Hepatocyte (in vitro differentiated cells): ENCODE data around the gene DUSP23. TPM values are rescaled to one million over a fixed set of nuclear protein-coding genes. Genes with fewer than 3 reads are reported as not detected.

Experiments
- DNase-seq: peaks from one replicate; pipeline ENCODE4 v3.0.0-alpha.2; 2016; ENCODE audit warnings: low spot score
- H2AFZ ChIP-seq: fragments of 200-600 bp; sonication (generic); 2 replicates; pipeline ENCODE4 v1.6.0; 2016; ENCODE audit warnings: antibody characterized with exemption, mild to moderate bottlenecking
- H3K27ac ChIP-seq: fragments of 200-600 bp; sonication (generic); 2 replicates; pipeline ENCODE4 v1.5.1; 2016; ENCODE audit warnings: mild to moderate bottlenecking
- H3K27me3 ChIP-seq: fragments of 200-600 bp; sonication (generic); 2 replicates; pipeline ENCODE4 v1.6.1; 2016
- H3K36me3 ChIP-seq: fragments of 200-600 bp; sonication (generic); replicated peaks from 2 replicates; pipeline ENCODE4 v1.5.1; 2016; ENCODE audit warnings: low read depth; ENCODE audit not compliant: insufficient read depth
- H3K4me1 ChIP-seq: fragments of 200-600 bp; sonication (generic); 2 replicates; pipeline ENCODE4 v1.5.1; 2016; ENCODE audit warnings: mild to moderate bottlenecking, moderate library complexity; ENCODE audit not compliant: insufficient read depth
- H3K4me2 ChIP-seq: fragments of 200-600 bp; sonication (generic); 2 replicates; pipeline ENCODE4 v1.6.0; 2016
- H3K4me3 ChIP-seq: fragments of 200-600 bp; sonication (generic); 2 replicates; pipeline ENCODE4 v1.5.1; 2016; ENCODE audit warnings: mild to moderate bottlenecking
- H3K79me2 ChIP-seq: fragments of 200-600 bp; sonication (generic); 2 replicates; pipeline ENCODE4 v1.6.0; 2017; ENCODE audit warnings: mild to moderate bottlenecking
- H3K9me2 ChIP-seq: fragments of 200-600 bp; sonication (generic); replicated peaks from 2 replicates; pipeline ENCODE4 v1.6.0; 2017; ENCODE audit warnings: mild to moderate bottlenecking; ENCODE audit not compliant: insufficient read depth
- H3K9me3 ChIP-seq: fragments of 200-600 bp; sonication (generic); 2 replicates; pipeline ENCODE4 v1.5.1; 2016; ENCODE audit warnings: low read depth, mild to moderate bottlenecking
- H4K20me1 ChIP-seq: fragments of 200-600 bp; sonication (generic); 2 replicates; pipeline ENCODE4 v1.6.0; 2016; ENCODE audit warnings: mild to moderate bottlenecking; ENCODE audit not compliant: insufficient read depth, poor library complexity, severe bottlenecking
- EZH2 ChIP-seq: fragments of 200-600 bp; sonication (generic); IDR thresholded peaks from 2 replicates; pipeline ENCODE4 v1.6.1; 2016; ENCODE audit warnings: antibody characterized with exemption, mild to moderate bottlenecking, borderline replicate concordance
- EZH2phosphoT487 ChIP-seq: fragments of 200-600 bp; sonication (generic); IDR thresholded peaks from one replicate; pipeline ENCODE4 v1.6.1; 2018; ENCODE audit warnings: antibody characterized with exemption, mild to moderate bottlenecking, low read depth, moderate library complexity; ENCODE audit not compliant: unreplicated experiment, severe bottlenecking
- WGBS: methylation state at CpG from one replicate; pipeline ENCODE4 v1.1.6; 2016; ENCODE audit warnings: low lambda C conversion rate; ENCODE audit errors: missing lambda C conversion rate; 5-methylcytosine and 5-hydroxymethylcytosine counted together
- polyA plus RNA-seq: library from polyadenylated mRNA; unstranded; fragments of >200 nt; fragmentation: Nextera tagmentation; extraction: Ambion mirVana; gene quantifications from 2 replicates; pipeline ENCODE4 v1.2.1, GENCODE V29; 2016
- total RNA-seq: library from RNA; depleted of rRNA; stranded (reverse); fragments of >200 nt; gene quantifications from 2 replicates; pipeline ENCODE4 v1.2.3, GENCODE V29; 2014
- TF ChIP-seq, protein P1 (sequence below): fragments of 200-600 bp; sonication (generic); IDR thresholded peaks from 2 replicates; pipeline ENCODE4 v1.5.1; 2016; ENCODE audit warnings: antibody characterized with exemption, mild to moderate bottlenecking; ENCODE audit not compliant: poor library complexity

The DUSP23 gene
- total and polyA plus RNA-seq, 2 experiments from 2014 or later, result 17.2 to 44.6 TPM

- 70% methylated on average over 2 of the region's 2 CpGs for WGBS
- no peaks in the 10 kb centered on the region for H4K20me1 ChIP-seq
These were observed 24.2 kb downstream of the DUSP23 start for GRCh38 chr1:159804924-159805323.

DNA sequence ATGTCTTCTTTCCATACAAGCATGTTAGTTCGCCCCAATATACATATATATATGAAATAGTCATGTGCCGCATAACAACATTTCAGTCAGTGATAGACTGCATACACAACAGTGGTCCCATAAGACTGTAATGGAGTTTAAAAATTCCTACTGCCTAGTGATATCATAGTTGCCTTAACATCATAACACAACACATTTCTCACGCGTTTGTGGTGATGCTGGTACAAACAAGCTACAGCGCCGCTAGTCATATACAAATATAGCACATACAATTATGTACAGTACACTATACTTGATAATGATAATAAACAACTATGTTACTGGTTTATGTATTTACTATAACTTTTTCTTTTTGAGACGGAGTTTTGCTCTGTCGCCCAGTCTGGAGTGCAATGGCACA, 35.2 kb downstream of the DUSP23 start:
- Histone ChIP-seq H3K9me2 (no peaks in the 10 kb centered on the region), H3K4me1 (no peaks in the 10 kb centered on the region), H3K4me3 (no peak overlapping the region), H3K27ac (no peak overlapping the region), H2AFZ (no peak overlapping the region), H3K27me3 (no peaks in the 10 kb centered on the region), H3K36me3 (no peaks in the 10 kb centered on the region), H4K20me1 (no peaks in the 10 kb centered on the region), H3K79me2 (no peaks in the 10 kb centered on the region), H3K4me2 (no peak overlapping the region), H3K9me3 (no peaks in the 10 kb centered on the region)
- TF ChIP-seq EZH2 (no peak), EZH2phosphoT487 (no peak)
- TF ChIP-seq, protein P1, sequence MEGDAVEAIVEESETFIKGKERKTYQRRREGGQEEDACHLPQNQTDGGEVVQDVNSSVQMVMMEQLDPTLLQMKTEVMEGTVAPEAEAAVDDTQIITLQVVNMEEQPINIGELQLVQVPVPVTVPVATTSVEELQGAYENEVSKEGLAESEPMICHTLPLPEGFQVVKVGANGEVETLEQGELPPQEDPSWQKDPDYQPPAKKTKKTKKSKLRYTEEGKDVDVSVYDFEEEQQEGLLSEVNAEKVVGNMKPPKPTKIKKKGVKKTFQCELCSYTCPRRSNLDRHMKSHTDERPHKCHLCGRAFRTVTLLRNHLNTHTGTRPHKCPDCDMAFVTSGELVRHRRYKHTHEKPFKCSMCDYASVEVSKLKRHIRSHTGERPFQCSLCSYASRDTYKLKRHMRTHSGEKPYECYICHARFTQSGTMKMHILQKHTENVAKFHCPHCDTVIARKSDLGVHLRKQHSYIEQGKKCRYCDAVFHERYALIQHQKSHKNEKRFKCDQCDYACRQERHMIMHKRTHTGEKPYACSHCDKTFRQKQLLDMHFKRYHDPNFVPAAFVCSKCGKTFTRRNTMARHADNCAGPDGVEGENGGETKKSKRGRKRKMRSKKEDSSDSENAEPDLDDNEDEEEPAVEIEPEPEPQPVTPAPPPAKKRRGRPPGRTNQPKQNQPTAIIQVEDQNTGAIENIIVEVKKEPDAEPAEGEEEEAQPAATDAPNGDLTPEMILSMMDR, result no peak
- DNase-seq, result no peak
- 96% methylated on average over 8 of the region's 8 CpGs for WGBS

More at GRCh38 chr1:159804924-159805323, 24.2 kb downstream of the DUSP23 start:
- no peak for DNase-seq
- Histone ChIP-seq H3K27ac (no peak overlapping the region), H3K79me2 (no peaks in the 10 kb centered on the region), H3K27me3 (peaks cover 3% of the 10 kb centered on the region), H3K9me3 (no peaks in the 10 kb centered on the region), H3K9me2 (no peaks in the 10 kb centered on the region), H2AFZ (no peak overlapping the region), H3K4me1 (no peaks in the 10 kb centered on the region), H3K4me3 (no peak overlapping the region), H3K4me2 (no peak overlapping the region), H3K36me3 (no peaks in the 10 kb centered on the region)
- no peak for TF ChIP-seq EZH2
- TF ChIP-seq, protein P1, result no peak
- no peak for TF ChIP-seq EZH2phosphoT487

DNA sequence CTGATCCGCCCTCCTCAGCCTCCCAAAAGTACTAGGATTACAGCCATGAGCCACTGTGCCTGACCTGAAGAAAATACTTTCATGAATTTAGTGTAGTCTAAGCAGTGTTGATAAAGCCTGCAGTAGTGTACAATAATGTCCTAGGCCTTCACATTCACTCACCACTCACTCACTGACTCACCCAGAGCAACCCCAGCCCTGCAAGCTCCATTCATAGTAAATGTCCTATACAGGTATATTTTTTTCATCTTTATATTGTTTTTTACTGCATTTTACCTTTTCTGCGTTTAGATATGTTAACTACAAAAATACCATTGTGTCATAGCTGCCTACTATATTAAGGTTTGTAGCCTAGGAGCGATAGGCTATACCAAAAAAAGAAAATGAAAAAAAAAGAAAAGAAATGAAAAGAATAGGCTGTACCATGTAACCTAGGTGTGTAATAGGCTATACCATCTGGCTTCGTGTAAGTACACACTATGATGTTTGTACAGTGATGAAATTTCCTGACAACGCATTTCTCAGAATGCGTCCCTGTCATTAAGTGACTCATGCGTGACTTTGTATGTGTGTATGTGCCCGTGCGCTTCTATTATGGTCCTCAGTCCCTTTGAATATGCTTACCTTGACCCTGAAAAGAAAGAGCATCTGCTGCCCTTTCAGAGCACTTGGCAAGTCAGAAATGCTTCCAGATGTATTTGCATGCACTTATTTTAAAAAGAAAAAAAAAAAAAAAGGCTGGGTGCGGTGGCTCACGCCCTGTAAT, 36.7 kb downstream of the DUSP23 start:
- Histone ChIP-seq H3K36me3 (no peaks in the 10 kb centered on the region), H2AFZ (no peak overlapping the region), H3K9me3 (no peaks in the 10 kb centered on the region), H3K27ac (peak overlapping the region; percentile 23), H3K79me2 (no peaks in the 10 kb centered on the region), H3K4me2 (no peak overlapping the region), H3K9me2 (no peaks in the 10 kb centered on the region), H3K27me3 (peaks cover 11% of the 10 kb centered on the region), H4K20me1 (no peaks in the 10 kb centered on the region), H3K4me1 (no peaks in the 10 kb centered on the region), H3K4me3 (no peak overlapping the region)
- TF ChIP-seq EZH2 (no peak), EZH2phosphoT487 (no peak)
- TF ChIP-seq, protein P1, result no peak
- peak; percentile 58 for DNase-seq
- WGBS, result 79% methylated on average over 11 of the region's 11 CpGs
